ENCODE measurements around the gene MED12.

DNA sequence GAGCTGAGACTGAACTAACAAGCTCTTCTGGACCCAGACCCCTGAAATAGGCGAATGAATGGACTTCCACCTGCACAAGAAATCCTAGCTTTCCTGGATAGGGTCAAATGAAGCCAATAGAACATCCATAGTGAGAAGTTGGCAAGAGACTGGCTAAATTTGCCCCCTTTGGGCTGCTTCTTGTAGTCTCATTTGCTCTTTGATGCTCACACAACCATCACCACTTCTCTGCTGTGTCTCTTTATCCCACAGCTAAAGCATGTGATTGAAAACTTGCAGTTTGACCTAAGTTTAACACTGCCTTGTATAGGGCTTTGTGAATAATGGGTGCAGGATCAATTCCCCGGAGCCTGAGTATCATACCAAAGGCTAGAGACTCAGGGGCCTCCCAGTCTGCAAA, 64.5 kb downstream of the MED12 start:
- TF ChIP-seq, protein P1, sequence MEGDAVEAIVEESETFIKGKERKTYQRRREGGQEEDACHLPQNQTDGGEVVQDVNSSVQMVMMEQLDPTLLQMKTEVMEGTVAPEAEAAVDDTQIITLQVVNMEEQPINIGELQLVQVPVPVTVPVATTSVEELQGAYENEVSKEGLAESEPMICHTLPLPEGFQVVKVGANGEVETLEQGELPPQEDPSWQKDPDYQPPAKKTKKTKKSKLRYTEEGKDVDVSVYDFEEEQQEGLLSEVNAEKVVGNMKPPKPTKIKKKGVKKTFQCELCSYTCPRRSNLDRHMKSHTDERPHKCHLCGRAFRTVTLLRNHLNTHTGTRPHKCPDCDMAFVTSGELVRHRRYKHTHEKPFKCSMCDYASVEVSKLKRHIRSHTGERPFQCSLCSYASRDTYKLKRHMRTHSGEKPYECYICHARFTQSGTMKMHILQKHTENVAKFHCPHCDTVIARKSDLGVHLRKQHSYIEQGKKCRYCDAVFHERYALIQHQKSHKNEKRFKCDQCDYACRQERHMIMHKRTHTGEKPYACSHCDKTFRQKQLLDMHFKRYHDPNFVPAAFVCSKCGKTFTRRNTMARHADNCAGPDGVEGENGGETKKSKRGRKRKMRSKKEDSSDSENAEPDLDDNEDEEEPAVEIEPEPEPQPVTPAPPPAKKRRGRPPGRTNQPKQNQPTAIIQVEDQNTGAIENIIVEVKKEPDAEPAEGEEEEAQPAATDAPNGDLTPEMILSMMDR (IDR thresholded peaks at IDR 0.05) = no peak
- TF ChIP-seq POLR2A (IDR thresholded peaks at IDR 0.05) = no peak
